Erythroblast (primary cell): Measurements from ENCODE around the gene SLC51A.
A peak's percentile ranks its signal among the peaks of the same experiment; 100 is the strongest.

Experiments used
- DNase-seq, 2 experiments: peaks; one replicate each; lab custom pipeline; 2025; lab: John Stamatoyannopoulos, UW
- GATA1 ChIP-seq: IDR thresholded peaks from 2 replicates; pipeline ENCODE4 v1.6.1; 2011; ENCODE audit warnings: low read depth, mild to moderate bottlenecking, control low read depth, low read length, moderate library complexity
- POLR2A ChIP-seq: IDR thresholded peaks from 2 replicates; pipeline ENCODE4 v1.6.1; 2011; ENCODE audit warnings: mild to moderate bottlenecking, low read length

The SLC51A gene

DNA sequence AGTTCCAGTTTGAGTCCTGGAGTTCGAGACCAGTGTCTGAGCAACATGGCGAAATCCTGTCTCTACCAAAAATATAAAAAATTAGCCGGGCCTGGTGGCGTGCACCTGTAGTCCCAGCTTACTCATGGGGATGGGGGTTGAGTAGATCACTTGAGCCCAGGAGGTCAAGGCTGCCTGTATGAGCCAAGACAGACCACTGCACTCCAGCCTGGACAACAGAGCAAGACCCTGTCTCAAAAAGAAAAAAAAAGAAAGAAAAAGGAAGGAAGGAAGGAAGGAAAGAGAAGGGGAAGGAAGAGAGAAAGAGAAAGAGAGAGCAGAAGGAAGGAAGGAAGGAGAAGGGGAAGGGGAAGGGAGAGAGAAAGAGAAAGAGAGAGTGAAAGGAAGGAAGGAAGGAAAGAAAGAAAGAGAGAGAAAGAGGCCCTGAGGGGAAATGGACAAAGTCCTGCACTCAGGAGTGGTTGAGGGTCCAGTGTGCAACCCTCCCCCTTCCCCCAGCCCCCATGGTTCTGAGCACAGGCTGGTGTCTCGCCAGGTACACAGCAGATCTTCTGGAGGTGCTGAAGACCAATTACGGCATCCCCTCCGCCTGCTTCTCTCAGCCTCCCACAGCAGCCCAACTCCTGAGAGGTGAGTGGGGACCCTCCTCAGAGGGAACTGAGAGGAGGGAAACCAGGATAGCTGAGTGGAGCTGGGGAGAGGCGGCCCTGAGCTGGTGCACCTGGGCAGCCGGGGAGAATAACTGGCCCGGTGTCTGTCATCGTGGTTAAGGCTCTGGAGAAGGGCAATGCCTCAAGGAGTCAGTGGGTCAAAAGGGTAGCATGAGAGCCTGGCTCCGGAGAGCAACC is 1.2 kb downstream of the SLC51A start:
- DNase-seq: no peak
- TF ChIP-seq GATA1: no peak

DNA sequence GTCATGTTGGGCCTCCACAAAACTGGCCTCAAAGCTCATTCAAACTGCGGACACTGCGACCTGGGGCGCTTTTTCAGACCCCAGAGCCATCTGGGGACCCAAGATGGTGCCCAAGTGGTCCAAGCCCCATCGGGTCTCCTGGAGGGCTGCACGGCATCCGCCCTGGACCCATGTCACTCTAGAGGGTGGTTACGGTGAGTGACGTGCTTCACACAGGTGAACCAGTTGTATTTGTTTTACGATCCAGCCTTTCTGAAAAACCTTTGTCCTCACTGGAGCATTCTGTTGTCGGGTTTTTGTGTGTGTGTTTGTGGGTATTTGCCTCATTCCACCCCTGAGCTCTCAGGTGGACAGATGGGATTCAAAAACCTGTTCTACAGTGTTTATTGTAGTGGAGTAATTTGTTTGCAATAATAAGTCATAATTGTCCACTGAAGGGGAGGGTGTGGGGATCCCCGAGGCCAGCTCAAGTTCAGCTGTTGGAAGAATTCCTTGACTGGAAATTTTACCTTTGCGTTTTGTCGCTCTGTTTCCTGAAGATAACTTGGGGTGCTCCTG is 1.9 kb downstream of the SLC51A start:
- no peak for DNase-seq
- TF ChIP-seq GATA1 (no peak), POLR2A (no peak)

DNA sequence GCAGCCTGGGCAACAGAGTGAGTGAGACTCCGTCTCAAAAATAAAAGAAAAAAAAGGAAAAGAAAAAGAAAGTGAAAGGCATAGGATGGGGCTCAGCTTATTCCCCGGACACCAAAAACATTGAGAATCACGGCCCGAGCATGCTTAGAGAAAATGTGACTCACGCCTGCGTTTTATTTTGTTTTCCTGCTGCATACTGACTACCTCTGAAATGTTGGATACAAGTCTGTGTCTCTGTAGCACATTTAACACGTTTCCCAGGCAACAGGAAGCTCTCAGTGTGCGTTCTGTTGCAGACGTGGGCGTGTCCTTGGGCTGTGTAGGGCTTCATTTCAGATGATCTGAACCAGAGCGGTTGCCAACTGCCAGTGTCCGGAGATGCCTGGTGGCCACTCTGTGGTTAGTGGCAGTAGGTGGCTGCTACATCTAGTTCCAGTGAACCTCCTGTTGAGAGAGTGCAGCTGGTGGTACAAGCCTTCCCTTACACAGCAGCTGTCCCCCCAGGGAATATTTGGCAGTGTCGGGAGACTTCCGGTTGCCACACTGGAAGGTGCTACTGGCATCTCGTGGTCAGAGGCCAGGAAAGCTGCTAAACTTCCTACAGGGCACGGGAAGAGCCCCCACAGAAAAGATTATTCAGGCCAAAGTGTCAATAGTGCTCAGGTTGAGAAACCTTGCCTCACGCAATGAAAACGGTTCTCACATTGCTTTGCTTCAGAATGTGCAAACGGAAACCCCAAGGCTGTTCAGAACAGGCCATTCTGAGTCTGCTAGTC is 3.0 kb downstream of the SLC51A start:
- peak; percentile 20 to 37 for DNase-seq

DNA sequence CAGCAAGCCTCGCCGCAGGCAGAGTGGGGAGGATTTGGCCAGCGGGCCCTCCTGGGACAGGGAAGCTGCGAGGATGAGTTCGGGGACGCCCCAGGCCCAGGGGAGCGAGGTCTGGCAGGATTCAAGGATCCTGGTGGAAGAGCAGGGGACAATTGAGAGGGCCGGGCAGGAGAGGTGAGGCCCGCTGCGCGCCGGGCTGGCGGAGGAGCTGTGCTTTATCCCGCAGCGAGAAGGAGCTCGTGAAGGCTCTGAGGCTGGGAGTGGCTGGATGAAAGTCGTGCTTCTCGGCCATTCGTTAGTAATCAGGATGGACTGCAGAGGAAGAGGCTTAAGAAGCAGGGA is 3.6 kb downstream of the SLC51A start:
- no peak for DNase-seq
- TF ChIP-seq POLR2A (no peak), GATA1 (no peak)

More for the DNA sequence above, 3.0 kb downstream of the SLC51A start:
- no peak for TF ChIP-seq POLR2A
- no peak for TF ChIP-seq GATA1

DNA sequence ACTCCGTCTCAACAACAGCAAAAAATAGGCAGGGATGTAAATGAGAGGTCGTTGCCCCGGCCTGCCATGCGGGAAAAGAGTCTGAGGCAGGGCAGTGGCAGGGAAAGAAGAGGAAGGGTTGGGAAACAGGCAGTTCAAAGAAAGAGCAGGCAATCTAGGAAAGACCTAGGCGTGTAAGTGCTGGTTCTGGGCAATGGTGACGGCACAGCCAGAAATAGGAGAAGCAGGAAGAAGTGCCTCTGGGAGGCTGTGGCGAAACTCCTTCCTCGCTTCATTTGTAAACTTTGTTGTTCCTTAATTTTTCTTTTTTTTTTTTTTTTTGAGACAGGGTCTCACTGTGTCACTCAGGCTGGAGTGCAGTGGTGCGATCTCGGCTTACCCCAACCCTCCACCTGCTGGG is 4.3 kb downstream of the SLC51A start:
- DNase-seq: no peak

DNA sequence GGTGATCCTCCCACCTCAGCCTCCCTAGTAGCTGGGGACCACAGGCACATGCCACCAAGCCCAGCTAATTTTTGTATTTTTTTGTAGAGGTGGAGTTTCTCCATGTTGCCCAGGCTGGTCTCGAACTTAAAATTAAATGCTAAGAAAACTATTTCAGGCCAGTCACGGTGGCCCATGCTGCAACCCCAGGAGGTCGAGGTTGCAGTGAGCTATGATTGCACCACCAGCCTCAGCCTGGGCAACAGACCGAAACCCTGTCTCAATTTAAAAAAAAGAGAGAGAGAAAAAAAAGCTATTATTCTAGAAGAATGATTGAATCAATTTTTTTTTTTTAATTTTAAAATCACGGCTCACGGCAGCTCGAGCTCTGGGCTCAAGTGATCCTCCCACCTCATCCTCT is 4.7 kb downstream of the SLC51A start:
- TF ChIP-seq GATA1 (no peak), POLR2A (no peak)

More for the DNA sequence above, 4.3 kb downstream of the SLC51A start:
- TF ChIP-seq POLR2A: no peak
- TF ChIP-seq GATA1: no peak

DNA sequence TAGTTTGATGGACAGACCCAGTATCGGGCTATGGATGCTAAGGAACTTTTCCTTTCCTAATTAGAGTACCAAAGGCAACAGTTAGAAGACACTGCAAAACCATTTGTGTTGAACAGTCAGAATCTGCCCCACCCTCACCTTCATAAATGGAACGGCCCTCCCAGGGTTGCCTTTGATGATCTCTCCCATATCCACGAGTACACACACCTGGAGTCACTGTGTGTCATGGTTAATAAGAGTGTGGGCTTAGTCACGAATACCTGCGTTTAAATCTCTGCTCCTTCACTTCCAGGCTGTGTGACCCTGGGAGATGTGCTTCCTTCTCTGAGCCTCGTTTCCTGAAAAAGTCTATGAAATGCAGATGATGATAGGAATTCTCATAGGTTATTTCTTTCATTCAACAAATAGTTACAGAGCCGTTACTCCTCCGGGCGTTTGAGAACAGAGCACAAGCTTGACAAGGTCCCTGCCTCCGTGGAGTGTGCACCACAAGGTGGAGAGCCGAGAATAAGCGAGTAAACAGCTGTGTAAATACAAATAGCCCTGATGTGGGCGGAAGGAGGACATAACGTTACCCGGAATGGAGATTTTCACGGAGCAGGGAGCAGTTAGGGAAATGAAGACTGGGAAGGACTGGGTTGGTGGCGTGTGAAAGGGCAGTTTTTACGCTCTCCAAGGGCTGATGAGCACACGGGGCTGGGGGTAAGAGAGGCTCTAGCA is 6.7 kb downstream of the SLC51A start:
- TF ChIP-seq POLR2A: no peak
- TF ChIP-seq GATA1: no peak
- DNase-seq: no peak

More for the DNA sequence above, 4.7 kb downstream of the SLC51A start:
- DNase-seq: no peak

DNA sequence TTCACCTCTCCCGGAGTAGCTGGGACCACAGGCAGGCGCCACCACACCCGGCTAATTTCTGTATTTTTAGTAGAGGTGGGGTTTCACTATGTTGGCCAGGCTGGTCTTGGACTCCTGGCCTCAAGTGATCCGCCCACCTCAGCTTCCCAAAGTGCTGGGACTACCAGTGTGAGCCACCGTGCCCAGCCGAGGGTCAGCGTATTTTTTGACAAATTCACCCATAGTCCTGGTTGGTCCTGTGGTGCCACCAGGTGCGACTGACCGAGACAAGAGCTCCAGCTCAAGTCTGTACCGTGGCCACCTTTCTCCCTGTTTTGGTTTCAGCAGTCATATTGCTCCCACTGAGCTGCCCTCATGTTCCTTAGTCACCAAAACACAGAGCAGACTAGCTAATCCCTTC is 8.8 kb downstream of the SLC51A start:
- no peak for DNase-seq
- no peak for TF ChIP-seq POLR2A
- TF ChIP-seq GATA1: no peak

DNA sequence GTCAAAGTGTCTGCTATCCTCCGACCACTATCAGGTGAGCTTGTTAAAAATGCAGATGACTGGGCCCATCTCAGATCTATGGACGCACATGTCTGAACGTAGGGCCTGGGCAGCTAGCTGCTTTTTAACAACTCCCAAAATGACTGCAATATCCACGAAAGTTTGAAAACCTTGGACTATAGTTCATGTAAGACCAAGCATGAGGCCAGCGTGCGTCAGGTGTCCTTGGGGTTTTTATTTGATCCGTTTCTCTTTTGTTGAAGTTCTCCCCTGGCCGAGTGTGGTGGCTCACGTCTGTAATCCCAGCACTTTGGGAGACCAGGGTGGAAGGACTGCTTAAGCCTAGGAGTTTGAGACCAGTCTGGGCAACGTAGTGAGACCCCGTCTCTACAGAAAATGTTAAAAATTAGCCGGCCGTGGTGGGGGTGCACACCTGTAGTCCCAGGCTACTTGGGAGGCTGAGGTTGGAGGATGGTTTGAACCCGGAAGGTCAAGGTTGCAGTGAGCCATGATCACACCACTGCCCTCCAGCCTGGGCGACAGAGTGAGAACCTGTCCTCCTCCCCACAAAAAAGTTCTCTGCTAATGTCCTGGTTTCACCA is 9.5 kb downstream of the SLC51A start:
- no peak for TF ChIP-seq GATA1
- no peak for TF ChIP-seq POLR2A
- no peak for DNase-seq

DNA sequence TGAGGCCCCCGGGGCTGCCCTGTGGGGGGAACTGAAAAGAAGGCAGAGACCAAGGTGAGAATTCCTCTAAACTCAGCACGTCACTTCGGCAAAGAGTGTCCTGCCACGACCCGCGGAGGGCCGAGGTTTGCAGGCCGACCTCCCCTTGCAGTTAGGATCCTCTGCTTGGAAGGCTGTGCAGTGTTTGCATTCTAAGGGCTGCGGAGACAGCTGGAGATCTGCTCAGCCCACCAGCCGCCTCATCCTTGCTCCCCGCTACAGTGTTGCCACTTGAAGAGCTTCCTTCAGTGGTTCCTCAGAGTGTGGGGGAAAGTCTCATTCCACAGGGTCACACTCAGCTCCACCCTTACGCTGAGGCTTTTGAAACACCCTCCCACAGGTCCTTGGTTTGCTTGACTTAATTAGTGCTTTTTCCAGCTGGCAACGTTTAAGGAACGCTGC is 10.8 kb downstream of the SLC51A start:
- DNase-seq: no peak
- no peak for TF ChIP-seq POLR2A
- TF ChIP-seq GATA1: no peak

DNA sequence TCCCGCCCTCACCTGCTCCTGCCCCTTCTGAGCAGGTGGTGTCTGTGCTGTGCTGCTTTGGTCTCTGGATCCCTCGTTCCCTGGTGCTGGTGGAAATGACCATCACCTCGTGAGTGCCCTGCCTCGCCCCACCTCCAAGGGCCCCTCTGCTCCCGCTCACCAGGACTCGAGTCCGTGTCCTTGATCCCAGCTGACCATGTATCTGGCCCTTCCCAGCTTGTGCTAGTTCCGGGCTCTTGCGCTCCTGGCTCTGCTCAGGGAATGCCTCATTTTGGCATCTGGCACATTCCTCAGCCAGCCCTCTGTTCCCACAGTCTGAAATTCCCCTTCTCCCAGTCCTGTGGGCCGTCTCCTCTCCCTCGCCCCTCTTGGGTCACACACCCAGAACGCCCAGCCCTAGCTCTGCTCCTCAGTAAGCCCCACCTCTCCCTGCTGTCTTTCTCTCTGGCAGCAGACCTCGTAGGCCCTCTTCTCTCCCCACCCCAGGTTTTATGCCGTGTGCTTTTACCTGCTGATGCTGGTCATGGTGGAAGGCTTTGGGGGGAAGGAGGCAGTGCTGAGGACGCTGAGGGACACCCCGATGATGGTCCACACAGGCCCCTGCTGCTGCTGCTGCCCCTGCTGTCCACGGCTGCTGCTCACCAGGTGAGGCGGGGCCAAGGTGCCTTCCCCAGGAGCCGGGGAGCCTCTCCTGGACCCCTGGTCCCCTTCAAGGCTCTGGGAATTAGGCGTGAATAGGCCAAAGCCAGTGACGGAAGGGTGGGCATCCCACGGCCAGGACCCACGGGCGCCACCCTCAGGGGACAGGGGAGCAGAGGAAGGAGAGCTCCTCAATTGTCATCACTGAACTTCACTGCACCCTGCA is 11.5 kb downstream of the SLC51A start:
- no peak for DNase-seq
- TF ChIP-seq GATA1 (no peak), POLR2A (no peak)

DNA sequence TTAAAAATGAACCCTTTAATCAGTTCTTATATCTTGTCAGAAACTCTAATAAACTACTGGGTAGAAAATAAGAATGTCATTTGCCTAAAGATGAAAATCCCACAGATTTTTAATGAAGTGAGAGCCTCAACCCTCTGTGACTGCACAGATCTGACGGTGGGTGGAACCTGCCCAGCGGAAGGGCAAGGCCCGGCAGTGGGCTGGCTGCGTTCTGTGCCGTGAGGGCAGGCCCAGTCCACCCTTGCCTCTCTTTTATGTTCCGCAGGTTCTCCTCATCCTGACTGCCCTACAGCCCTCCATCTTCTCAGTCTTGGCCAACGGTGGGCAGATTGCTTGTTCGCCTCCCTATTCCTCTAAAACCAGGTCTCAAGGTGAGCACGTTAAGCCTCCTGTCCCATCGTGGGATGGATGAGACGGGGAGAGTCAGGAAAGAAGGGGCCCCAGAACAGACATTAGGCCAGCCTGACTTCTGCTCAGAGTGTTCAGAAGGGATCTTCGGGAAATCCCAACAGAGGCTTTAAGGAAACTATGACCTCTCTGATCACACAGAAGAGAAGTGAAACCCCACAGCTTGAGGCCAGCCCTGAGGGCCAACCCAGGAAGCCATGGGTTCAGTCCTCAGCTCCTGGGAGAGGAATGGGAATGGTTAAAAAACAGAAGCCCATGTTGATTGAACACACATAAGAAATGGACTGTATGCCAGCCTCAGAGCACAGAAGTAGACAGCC is 16.0 kb downstream of the SLC51A start:
- DNase-seq: no peak
- TF ChIP-seq POLR2A (no peak), GATA1 (no peak)
